K562 (cell line): ENCODE measurements around the gene ABCC5. TPM values are rescaled to one million over a fixed set of nuclear protein-coding genes. Genes with fewer than 3 reads are reported as not detected.

Experiments used
- ATAC-seq: fragments of 200-7000 bp; cut with Tn5 transposase; 3 replicates; pipeline ENCODE4 v1.9.1; 2020; ENCODE audit warnings: moderate library complexity
- BruUV-seq: library from RNA; stranded (reverse); fragments of 400-500 nt; replicated peaks from 2 replicates; lab custom pipeline; 2021; lab: Mats Ljungman, UMichigan
- CTCF ChIA-PET: fragments of 300-600 bp; formaldehyde crosslinking; extraction: SDS; loops from one replicate; lab custom pipeline; 2021; ENCODE audit warnings: low intra/inter-chr PET ratio; lab: Yijun Ruan, JAX
- POLR2A ChIA-PET: fragments of 300-600, 350-650 bp; sonication (Branson Sonifier 250); formaldehyde crosslinking; extraction: SDS; loops from one replicate; lab custom pipeline; 2021; ENCODE audit warnings: antibody characterized with exemption, inconsistent platforms; lab: Yijun Ruan, JAX
- DNase-seq, 4 experiments: peaks; one replicate each; pipeline versions ENCODE4 v3.0.0 to v3.0.0-alpha.2; 2011 to 2018; ENCODE audit warnings: low spot score in 3 of 4, mixed read lengths in 3 of 4; ENCODE audit errors: extremely low read depth in 1 of 4
- FAIRE-seq: peaks from 2 replicates; lab custom pipeline; 2011; peaks lifted over from hg19 to GRCh38; lab: Jason Lieb, UNC
- H2AFZ ChIP-seq: 2 replicates; pipeline ENCODE4 v1.6.0; 2011; ENCODE audit warnings: low read depth, low read length, control low read depth, inconsistent platforms
- H3K27ac ChIP-seq: fragments of 200-600 bp; 3 replicates; pipeline ENCODE4 v1.8.0; 2011; ENCODE audit warnings: low read depth, mild to moderate bottlenecking, control low read depth, inconsistent platforms, low read length, moderate library complexity, mixed read lengths; ENCODE audit errors: extremely low read depth
- H3K27me3 ChIP-seq, 2 experiments: fragments of 300-600 bp in 1 of 2; 2 replicates in 1 of 2; 3 replicates in 1 of 2; pipeline versions ENCODE4 v1.6.0 to v1.8.0; 2011; ENCODE audit warnings: inconsistent platforms in 2 of 2, low read length in 2 of 2, mild to moderate bottlenecking in 1 of 2, mixed read lengths in 1 of 2, moderate library complexity in 1 of 2; ENCODE audit not compliant: control insufficient read depth in 2 of 2, insufficient read depth in 2 of 2
- H3K36me3 ChIP-seq: fragments of 300-600 bp; 3 replicates; pipeline ENCODE4 v1.8.0; 2011; ENCODE audit warnings: mild to moderate bottlenecking, low read length, inconsistent platforms; ENCODE audit not compliant: control insufficient read depth, insufficient read depth
- H3K4me1 ChIP-seq, 2 experiments: fragments of 200-600 bp in 1 of 2; replicated peaks in 1 of 2; 2 replicates in 1 of 2; 3 replicates in 1 of 2; pipeline versions ENCODE4 v1.5.1 to v1.8.0; 2011; ENCODE audit warnings: inconsistent platforms in 2 of 2, low read length in 2 of 2, mild to moderate bottlenecking in 1 of 2, mixed read lengths in 1 of 2, moderate library complexity in 1 of 2; ENCODE audit not compliant: control insufficient read depth in 2 of 2, insufficient read depth in 2 of 2
- H3K4me2 ChIP-seq: 2 replicates; pipeline ENCODE4 v1.6.1; 2011; ENCODE audit warnings: low read length, control low read depth, inconsistent platforms, mixed read lengths; ENCODE audit not compliant: insufficient read depth
- H3K4me3 ChIP-seq: fragments of 200-600 bp; sonication (generic), shearing (Covaris generic); 2 replicates; pipeline ENCODE4 v1.5.1; 2016; ENCODE audit warnings: control low read depth, inconsistent platforms
- H3K79me2 ChIP-seq: fragments of 200-600 bp; 3 replicates; pipeline ENCODE4 v1.8.0; 2011; ENCODE audit warnings: low read length, inconsistent platforms; ENCODE audit not compliant: control insufficient read depth, insufficient read depth
- H3K9ac ChIP-seq, 2 experiments: 2 replicates each; pipeline versions ENCODE4 v1.6.0 to v1.6.1; 2011; ENCODE audit warnings: low read depth in 2 of 2, low read length in 2 of 2, control low read depth in 1 of 2, inconsistent platforms in 1 of 2, mild to moderate bottlenecking in 1 of 2, mixed read lengths in 1 of 2; ENCODE audit not compliant: insufficient read depth in 1 of 2
- H3K9me1 ChIP-seq: one replicate; pipeline ENCODE4 v1.6.0; 2011; ENCODE audit warnings: inconsistent platforms, mild to moderate bottlenecking, low read length, moderate library complexity; ENCODE audit not compliant: control insufficient read depth, insufficient read depth
- H3K9me3 ChIP-seq: replicated peaks from 2 replicates; pipeline ENCODE4 v1.5.1; 2011; ENCODE audit warnings: low read depth, low read length, inconsistent platforms; ENCODE audit not compliant: control insufficient read depth, insufficient read depth
- H4K20me1 ChIP-seq: replicated peaks from 2 replicates; pipeline ENCODE4 v1.6.1; 2011; ENCODE audit warnings: low read length, inconsistent platforms, mixed read lengths; ENCODE audit not compliant: control insufficient read depth, insufficient read depth
- FOSL1 ChIP-seq: fragments of 200-800 bp; sonication (Bioruptor generic); conservative IDR thresholded peaks from 2 replicates; pipeline ENCODE4 v1.6.1; 2016; ENCODE audit warnings: missing genetic modification characterization, missing compliant biosample characterization
- FOXK1 ChIP-seq: sonication (generic); formaldehyde crosslinking; IDR thresholded peaks from 2 replicates; pipeline ENCODE4 v1.8.0; 2022; ENCODE audit warnings: missing genetic modification reagents, mild to moderate bottlenecking, borderline replicate concordance
- JUNB ChIP-seq: fragments of 450-650 bp; formaldehyde crosslinking; conservative IDR thresholded peaks from 2 replicates; pipeline ENCODE4 v1.4.0; 2020; ENCODE audit warnings: mild to moderate bottlenecking
- MED1 ChIP-seq: sonication (generic); formaldehyde crosslinking; IDR thresholded peaks from 2 replicates; pipeline ENCODE4 v1.8.1; 2023; ENCODE audit warnings: missing genetic modification reagents, borderline replicate concordance
- MXI1 ChIP-seq: IDR thresholded peaks from 2 replicates; pipeline ENCODE4 v1.6.1; 2011; ENCODE audit warnings: low read depth, mild to moderate bottlenecking, improper control_type of control experiment, low read length
- NFRKB ChIP-seq: fragments of 450-650 bp; IDR thresholded peaks from 2 replicates; pipeline ENCODE4 v1.6.1; 2016; ENCODE audit warnings: low read depth
- SMARCC2 ChIP-seq: fragments of 450-650 bp; IDR thresholded peaks from 2 replicates; pipeline ENCODE4 v1.6.1; 2017; ENCODE audit warnings: antibody characterized with exemption, moderate library complexity, mild to moderate bottlenecking, low read depth
- TCF7 ChIP-seq: sonication (generic); IDR thresholded peaks from 2 replicates; pipeline ENCODE4 v1.6.1; 2016; ENCODE audit warnings: antibody characterized with exemption, borderline replicate concordance
- TSC22D4 ChIP-seq: fragments of 450-650 bp; IDR thresholded peaks from 2 replicates; pipeline ENCODE4 v1.6.1; 2016; ENCODE audit warnings: missing genetic modification characterization, missing biosample characterization, control low read depth
- U2AF1 ChIP-seq: fragments of 200-400 bp; formaldehyde crosslinking; optimal IDR thresholded peaks from 2 replicates; pipeline ENCODE3; 2017; ENCODE audit warnings: mild to moderate bottlenecking, low read depth, low read length, moderate library complexity
- ZNF408 ChIP-seq: fragments of 250-450 bp; sonication (Bioruptor Pico); IDR thresholded peaks from 2 replicates; pipeline ENCODE4 v1.4.0; 2020; ENCODE audit warnings: low read depth, mild to moderate bottlenecking, moderate library complexity
- ZNF583 ChIP-seq: fragments of 250-450 bp; sonication (Bioruptor Pico); IDR thresholded peaks from 2 replicates; pipeline ENCODE4 v1.4.0; 2020
- ZSCAN29 ChIP-seq: fragments of 450-650 bp; IDR thresholded peaks from 2 replicates; pipeline ENCODE4 v1.6.1; 2017
- WGBS: fragments of 100-300 bp; shearing (Covaris generic); methylation state at CpG from one replicate; pipeline ENCODE4 v1.1.6; 2016; ENCODE audit warnings: low coverage, mixed read lengths; ENCODE audit not compliant: insufficient coverage; ENCODE audit errors: missing lambda C conversion rate; 5-methylcytosine and 5-hydroxymethylcytosine counted together
- in situ Hi-C: fragments of 300-500 bp; cut with MboI; formaldehyde crosslinking; loops from 4 replicates; pipeline ENCODE4 v1.15.0; 2018; ENCODE audit warnings: inconsistent platforms, mixed read lengths
- intact Hi-C: fragments of 100-400 bp; cut with micrococcal nuclease; formaldehyde crosslinking; loops from 2 replicates; pipeline ENCODE4 v1.14.2; 2022
- polyA plus RNA-seq, 8 experiments: library from polyadenylated mRNA; depleted of rRNA in 4 of 8; stranded (reverse) in 5 of 8; unstranded in 3 of 8; fragments of >200 nt; fragmentation: Nextera tagmentation in 2 of 8; fragmentation: Illumina TruSeq in 1 of 8; extraction: Ambion mirVana in 2 of 8; extraction: Trizol in 1 of 8; gene quantifications; 2 replicates each; pipeline versions ENCODE4 v1.2.1 to v1.2.3, GENCODE V29; 2011 to 2014; ENCODE audit warnings: inconsistent platforms in 1 of 8, missing spikeins in 1 of 8
- total RNA-seq, 7 experiments: library from RNA; depleted of rRNA in 6 of 7; stranded (reverse); fragments of >200 nt in 6 of 7; fragmentation: Illumina TruSeq in 2 of 7; extraction: Trizol in 2 of 7; gene quantifications; 2 replicates each; pipeline versions ENCODE4 v1.2.1 to v1.2.3, GENCODE V29; 2011 to 2021; ENCODE audit warnings: low replicate concordance in 1 of 7
- TF ChIP-seq, protein P1 (sequence below): fragments of 450-650 bp; IDR thresholded peaks from 2 replicates; pipeline ENCODE4 v1.6.1; 2016; ENCODE audit warnings: missing biosample characterization, missing genetic modification characterization
- TF ChIP-seq, protein P2 (sequence below): fragments of 250-450 bp; sonication (Bioruptor Pico); IDR thresholded peaks from 2 replicates; pipeline ENCODE4 v1.6.1; 2021; ENCODE audit warnings: mild to moderate bottlenecking

ABCC5 gene
- total and polyA plus RNA-seq, 9 of the 15 experiments (the other 6 are each of a cell fraction or from before 2014, with no cell fraction given) = 22.0 to 53.0 (median 41.9) TPM

DNA sequence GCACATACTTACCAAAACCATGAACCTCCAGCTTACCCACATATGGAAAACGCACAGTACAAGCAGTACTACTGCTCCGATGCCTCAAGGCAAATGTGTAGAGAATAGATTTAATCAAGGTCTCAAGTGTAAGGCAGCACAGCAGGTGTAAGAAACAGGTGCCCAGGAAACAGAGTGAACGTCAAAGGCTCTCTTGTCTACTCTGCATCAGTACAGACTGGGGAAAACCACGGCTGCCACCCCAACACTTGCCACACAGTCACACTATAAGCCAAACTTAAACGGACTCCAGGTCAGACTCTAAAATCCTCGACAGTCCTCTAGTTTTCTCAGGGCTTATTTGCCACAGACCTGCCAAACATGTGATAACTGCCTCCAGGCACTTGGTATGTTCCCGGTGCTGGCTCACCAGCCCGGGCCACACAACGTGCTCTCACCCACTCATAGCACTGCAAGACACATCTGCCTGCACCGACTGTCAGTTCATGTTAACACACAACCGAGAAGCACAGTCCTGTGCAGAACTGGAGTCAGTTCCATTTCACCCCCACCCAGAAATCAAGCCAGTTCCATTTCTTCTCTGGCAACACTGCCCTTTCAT, 30.6 kb downstream of the ABCC5 start:
- FAIRE-seq = no peak
- 92% methylated on average over 11 of the region's 11 CpGs for WGBS
- DNase-seq = no peak
- Histone ChIP-seq H3K27me3 (no peaks in the 10 kb centered on the region), H3K4me2 (no peak overlapping the region), H3K4me1 (peaks cover 10 to 15% of the 10 kb centered on the region in 2 experiments; a peak in 4 of 5 replicates), H3K36me3 (peaks cover 82% of the 10 kb centered on the region), H3K27ac (no peak overlapping the region), H3K9me3 (no peaks in the 10 kb centered on the region), H4K20me1 (no peaks in the 10 kb centered on the region), H3K9me1 (no peaks in the 10 kb centered on the region), H3K79me2 (0 out of 3 replicates have a peak, but pooled peaks cover 10% of the 10 kb centered on the region), H3K4me3 (no peak overlapping the region), H3K9ac (peak overlapping the region in 1 of 2 experiments; percentile 42; a peak in 1 of 4 replicates), H2AFZ (no peak overlapping the region)
- BruUV-seq = no TSS peak
- POLR2A ChIA-PET = interaction anchor here (0.6 to 1.9 kb wide), 4 partner anchors 10 to 986 kb away, joined by 3 to 12 read pairs (median 4); no protein-coding TSS in a partner anchor
- CTCF ChIA-PET = no interaction called here
- intact Hi-C loops = no loop called here
- ATAC-seq = no peak
- in situ Hi-C loops = no loop called here
- TF ChIP-seq TSC22D4 (tag) (no peak), SMARCC2 (no peak), FOSL1 (tag) (no peak), TCF7 (no peak), MED1 (CRISPR knock-in tag) (no peak), NFRKB (no peak), MXI1 (no peak), ZSCAN29 (no peak), U2AF1 (no peak), ZNF583 (no peak), ZNF408 (CRISPR knock-in tag) (no peak), JUNB (CRISPR knock-in tag) (no peak), FOXK1 (no peak)
- TF ChIP-seq, protein P1, sequence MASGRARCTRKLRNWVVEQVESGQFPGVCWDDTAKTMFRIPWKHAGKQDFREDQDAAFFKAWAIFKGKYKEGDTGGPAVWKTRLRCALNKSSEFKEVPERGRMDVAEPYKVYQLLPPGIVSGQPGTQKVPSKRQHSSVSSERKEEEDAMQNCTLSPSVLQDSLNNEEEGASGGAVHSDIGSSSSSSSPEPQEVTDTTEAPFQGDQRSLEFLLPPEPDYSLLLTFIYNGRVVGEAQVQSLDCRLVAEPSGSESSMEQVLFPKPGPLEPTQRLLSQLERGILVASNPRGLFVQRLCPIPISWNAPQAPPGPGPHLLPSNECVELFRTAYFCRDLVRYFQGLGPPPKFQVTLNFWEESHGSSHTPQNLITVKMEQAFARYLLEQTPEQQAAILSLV (tag) = no peak
- TF ChIP-seq, protein P2, sequence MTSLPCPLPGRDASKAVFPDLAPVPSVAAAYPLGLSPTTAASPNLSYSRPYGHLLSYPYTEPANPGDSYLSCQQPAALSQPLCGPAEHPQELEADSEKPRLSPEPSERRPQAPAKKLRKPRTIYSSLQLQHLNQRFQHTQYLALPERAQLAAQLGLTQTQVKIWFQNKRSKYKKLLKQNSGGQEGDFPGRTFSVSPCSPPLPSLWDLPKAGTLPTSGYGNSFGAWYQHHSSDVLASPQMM = no peak
